GM18909 (cell line): ENCODE results near the gene RPE.

Experiments
- ATAC-seq: cut with Tn5 transposase; IDR thresholded peaks from one replicate; pipeline ENCODE4 v1.9.1; 2021; ENCODE audit warnings: mild to moderate bottlenecking; ENCODE audit not compliant: unreplicated experiment, poor library complexity

The RPE gene

DNA sequence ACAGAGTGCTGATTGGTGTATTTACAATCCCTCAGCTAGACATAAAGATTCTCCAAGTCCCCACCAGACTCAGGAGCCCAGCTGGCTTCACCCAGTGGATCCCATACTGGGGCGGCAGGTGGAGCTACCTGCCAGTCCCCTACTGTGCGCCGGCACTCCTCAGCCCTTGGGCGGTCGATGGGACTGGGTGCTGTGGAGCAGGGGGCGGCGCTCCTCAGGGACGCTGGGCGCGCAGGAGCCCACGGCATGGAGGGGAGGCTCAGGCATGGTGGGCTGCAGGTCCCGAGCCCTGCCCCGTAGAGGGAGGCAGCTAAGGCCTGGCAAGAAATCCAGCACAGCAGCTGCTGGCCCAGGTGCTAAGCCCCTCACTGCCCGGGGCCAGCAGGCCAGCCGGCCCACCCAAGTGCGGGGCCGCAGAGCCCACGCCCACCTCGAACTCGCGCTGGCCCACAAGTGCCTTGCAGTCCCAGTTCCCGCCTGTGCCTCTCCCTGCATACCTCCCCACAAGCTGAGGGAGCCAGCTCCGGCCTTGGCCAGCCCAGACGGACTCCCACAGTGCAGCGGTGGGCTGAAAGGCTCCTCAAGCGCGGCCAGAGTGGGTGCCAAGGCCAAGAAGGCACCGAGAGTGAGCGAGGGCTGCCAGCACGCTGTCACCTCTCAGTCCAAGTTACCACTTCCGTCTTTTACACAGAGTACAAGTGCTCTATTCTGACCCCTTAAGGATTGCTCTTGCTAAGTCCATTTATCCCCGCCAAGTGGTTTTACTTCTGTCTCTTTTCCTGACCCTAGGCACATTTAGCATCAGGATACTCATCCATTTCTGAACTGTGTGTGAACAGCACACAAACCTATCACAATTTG is 1.7 kb upstream of the RPE start:
- ATAC-seq, result no peak

DNA sequence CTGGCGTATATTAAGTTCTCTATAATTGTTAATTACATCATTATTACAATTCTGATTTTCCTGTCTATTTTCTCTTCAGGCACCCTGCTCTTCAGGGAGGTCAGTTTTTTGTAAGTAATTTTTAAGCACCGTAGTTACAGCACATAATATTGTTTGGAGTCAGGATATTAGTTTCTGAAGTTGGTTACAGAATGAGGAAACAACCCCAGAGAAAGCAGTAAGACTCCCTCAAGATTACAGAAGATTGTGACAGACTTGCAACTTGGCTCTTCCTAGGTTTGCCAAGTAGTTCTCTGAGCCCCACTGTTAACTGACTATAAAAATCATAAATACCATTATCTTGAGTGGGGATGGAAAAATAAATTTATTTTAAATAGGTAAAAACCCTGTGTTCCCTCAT is 921 bp downstream of the RPE start:
- ATAC-seq, result no peak

DNA sequence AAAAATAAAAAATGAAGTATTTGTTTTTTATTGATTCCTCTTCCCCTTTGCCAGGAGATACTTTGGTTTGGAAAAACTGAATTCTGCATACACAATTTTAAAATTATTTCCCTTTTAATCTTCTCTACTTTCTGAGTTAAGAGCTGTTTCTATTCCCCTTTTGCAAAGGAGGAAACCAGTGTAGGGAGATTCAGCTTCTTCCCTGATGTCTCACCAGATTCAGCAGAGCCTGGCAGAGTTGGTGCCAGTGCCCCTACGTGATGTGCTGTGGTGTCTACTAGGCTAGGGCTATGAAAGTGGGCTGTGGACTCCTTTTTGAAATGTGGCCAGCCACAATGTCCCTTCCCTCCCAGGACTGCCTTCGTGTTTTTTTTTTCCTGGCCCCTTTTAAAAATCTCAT is 2.4 kb downstream of the RPE start:
- ATAC-seq, result no peak

DNA sequence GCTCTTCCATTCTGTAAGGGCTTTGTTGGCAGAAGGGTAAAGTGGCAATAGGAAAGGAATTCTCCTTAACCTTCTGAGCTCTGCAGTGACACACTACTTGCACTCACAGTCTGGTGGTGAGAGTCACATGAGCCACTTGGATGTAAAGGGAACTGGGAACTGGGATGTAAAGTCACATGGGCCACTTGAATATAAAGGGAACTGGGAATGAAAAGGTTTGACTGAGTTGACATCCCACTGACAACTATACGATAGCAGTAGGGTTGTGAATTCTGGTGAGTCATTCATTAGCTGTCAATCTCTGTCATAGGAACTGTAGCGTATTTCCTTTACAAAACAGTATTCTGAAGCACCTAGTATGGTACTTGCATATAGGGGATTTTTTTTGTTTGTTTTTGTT is 5.5 kb downstream of the RPE start:
- ATAC-seq, result no peak

DNA sequence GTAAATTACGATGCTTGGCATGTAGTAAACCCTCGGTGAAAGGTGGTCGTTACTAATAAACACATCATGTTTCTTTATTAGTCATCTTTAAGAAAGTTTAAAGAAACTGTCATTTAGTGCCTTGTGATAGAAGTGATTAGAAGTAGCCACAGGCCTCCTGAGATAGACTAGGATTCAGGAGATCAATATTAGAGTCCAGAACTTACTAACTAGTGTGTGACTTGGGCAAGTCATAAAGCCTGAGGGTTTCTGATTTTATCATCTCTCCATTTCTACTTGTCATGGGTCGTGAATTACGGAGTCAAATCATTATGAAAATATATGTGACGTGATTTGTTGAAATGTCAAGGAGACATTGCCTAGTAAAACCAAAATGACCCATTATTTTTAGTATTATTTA is 6.7 kb downstream of the RPE start:
- no peak for ATAC-seq

DNA sequence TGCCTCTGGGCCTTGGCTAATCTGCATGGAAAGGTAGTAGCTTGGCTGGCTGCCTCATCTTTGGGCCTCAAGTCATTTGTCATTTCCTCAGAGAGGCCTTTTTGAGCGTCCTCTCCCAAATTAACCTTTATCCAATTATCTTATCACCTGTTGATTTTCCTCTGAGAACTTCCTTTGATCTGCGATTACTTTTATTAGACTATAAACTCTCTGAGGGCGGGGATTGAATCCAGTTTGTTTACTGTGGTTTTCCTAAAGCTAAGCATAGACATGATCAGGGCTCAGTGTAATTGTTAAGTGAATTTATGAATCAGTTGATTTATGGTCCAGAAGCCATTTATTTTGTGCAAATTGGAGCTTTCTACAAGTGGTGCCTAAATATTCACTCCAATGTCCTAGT is 7.5 kb downstream of the RPE start:
- ATAC-seq, result no peak

DNA sequence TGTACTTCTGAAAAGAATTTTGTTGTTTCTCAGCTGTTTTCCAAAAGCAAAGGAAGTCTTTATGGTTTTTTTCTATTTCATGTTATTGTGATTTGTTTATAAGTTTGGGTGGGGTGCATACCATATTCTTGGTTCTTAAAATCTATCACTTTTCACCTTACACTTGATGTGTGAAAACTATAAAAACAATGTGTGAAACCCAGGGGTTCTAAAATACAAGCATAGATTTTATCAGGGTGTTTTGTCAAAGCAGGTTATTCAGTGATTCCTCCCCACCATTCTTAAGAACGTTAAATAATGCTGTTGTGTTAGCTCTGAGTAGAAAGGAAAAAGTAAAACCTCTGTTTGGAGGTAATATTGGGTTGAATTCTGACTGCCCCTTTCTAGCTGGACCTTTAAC is 17.7 kb downstream of the RPE start:
- ATAC-seq, result no peak

DNA sequence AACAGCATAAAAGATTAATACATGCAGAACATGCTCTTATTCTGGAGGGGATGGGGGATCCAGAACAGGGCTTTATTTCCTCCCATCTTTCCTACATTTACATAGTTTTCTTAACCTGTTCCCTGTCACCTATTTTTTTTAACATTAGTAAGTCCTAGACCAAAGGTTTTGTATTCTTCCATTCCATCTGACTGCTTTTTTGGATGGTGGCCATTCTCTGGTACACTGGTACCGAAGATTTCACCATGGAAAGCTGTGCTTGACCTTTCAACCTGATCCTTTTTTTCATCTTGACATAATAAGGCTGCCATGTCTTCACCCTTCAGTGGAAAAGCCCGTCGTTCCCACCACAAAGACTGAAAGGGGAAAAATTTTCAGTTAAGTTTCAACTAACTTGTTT is 20.4 kb downstream of the RPE start:
- no peak for ATAC-seq

DNA sequence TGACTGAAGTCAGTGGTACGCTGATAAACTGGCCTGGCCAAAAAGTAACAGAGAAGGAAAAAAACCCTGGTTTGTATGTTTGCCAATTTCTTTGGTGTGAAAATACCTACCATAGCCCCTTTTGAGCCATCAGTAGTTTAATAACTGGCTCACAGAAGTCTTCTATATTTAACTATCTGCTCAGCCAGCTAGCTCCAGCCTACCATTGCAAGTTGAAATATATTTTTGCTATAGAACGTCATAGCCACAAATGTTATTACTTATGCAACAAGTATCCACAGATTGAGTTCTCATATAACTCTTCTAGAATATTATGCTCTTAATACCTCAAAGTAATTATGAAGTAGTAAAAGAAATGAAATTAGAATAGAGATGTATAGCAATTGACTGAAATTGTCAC is 25.2 kb downstream of the RPE start:
- no peak for ATAC-seq

DNA sequence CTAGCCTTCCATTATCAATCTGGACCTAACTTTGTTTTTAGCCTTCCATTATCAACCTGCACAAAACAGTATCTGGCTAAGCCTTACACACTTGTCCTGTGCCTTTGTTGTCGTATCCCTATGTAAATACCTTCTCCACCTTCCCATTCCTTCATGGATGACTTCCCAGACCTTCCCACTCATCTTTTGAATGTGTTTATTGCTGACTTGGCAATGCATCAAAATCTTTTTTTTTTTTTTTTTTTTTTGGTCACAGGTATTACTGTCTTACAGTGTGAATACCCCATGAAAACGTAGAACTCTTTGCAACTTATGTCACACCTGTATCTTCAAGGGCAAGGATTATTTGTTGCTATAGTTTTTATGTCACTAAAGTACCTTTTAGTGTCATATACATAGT is 25.7 kb downstream of the RPE start:
- ATAC-seq, result no peak

DNA sequence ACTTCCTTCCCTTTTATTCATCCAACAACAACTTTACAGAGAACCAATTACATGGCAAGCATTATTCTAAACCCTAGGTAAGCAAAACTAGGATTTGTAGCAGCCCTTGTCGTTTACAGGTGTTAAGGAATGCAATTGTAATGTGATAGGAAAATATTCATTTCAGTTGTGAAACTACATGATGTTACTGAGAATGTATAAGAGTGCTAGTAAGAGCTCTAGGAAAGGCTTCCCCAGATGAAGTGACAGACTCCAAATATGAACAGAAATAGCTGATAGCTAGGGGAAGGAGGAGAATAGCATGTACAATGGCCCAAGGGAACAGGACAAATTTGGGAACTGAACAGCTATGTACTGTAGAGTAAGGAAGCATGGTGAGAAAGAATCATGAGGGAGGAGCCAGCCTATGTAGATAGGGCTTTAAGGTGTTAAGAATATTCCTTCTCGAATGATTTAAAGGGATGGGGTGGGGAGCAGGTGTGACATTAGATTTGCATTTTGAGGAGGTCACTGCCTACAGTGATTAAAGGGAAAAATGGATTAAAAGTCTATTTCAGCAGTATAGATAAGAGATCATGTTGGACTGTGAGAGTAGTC is 31.7 kb downstream of the RPE start:
- no peak for ATAC-seq

DNA sequence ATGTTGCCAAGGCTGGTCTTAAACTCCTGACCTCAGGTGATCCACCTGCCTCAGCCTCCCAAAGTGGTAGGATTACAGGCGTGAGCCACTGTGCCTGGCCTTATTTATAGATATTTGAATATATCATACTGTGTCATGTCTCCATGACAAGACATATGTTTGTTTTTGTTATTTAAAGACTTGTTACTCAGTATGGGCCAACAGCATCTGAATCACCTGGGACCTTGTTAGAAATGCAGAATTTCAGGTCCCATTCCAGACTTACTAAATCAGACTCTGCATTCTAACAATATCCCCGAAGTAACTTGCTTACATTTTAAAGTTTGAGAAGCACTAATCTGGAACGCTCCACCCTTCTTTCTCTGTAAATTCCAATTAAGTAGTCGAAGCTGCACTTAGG is 33.2 kb downstream of the RPE start:
- ATAC-seq, result no peak

DNA sequence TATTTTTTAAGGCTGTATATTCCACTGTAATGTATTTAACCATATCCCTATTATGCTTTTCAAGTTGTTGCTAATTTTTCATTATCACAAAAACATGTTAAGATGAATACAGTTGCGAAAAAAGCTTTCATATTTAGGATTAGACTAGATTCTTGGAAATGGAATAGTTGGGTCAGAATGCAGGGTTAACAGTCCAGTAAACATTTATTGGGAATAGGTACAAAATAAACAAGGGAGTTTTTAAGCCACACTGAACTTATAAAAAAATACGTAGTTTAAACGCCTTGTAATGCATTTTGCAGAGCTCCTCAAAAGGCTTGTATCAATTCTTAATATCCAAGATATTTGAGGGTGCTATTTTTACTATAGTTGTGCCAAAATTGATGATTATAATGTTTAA is 35.6 kb downstream of the RPE start:
- ATAC-seq, result no peak

DNA sequence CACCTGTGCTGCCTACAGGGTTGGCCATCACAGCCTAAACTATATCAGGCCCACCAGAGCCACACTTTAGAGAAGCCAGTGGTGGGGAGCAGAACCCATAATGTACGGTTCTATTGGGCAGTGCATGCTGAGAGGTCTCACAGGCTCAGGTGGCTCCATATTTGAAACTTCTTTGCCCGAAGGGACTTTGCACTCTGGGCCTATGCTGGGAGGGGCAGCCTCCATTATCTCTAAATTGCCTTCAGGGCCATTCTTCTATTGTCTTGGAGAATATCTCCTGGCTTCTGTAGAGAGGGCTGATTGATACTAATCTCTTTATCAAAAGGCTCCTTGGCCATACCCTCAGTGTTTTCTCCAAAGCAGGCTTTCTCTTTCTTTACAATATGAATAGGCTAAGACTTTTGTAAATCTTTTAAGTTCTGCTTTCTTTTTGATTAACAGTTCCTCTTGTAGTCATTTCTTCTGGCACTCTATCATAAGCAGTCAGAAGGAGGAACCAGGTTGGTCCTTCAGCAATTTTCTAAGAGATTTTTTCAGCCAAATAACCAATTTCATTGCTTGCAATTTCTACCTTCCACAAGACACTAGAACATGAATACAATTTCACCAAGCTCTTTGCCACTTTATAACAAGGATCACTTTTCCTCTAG is 44.5 kb downstream of the RPE start:
- ATAC-seq, result no peak

DNA sequence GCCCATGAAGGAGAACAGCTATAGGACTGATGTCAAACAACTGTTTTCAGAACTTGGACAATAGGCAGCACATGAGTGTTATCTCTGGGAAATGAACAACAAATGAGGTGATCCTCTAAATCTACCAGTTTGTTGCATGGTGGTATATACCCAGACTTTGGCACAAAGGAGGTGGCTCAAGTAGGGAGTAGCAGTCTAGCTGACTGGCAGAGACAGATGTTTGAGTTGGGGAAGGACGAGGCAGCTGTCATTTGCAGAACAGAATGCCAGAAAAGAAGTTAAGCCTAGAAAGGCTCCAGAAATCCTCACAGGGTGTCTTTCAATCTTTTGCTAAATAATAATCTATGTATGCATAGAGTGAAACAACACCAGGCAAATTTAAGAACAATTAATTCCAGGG is 47.4 kb downstream of the RPE start:
- no peak for ATAC-seq

DNA sequence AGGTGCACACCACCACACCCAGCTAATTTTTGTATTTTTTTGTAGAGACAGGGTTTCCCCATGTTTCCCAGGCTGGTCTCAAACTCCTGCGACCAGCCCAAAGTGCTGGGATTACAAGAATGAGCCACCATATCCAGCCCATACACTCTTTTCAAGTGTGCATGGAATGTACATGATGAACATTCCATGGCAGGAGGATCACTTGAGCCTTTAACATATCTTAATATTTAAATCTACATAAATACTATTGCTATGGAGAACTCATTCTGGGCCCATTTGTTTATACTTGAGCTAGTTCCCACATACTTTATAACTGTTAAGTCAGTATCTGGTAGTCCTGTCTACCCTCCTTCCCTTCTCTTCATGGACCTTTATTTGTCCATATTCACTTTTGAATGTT is 48.4 kb downstream of the RPE start:
- no peak for ATAC-seq

DNA sequence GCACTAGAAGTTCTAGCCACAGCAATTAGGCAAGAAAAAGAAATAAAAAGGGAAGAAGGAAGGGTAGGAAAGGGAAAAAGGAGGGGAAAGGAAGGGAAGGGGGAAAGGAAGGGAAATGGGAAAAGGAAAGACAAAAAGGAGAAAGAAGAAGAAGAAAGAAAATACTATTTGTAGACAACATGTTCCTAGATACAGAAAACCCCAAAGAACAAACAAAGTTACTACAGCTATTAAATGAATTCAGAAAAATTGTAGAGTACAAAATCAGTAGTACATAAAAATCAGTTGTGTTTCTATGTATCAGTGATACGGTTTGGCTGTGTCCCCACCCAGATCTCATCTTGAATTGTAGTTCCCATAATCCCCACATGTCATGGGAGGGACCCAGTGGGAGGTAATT is 52.3 kb downstream of the RPE start:
- no peak for ATAC-seq

DNA sequence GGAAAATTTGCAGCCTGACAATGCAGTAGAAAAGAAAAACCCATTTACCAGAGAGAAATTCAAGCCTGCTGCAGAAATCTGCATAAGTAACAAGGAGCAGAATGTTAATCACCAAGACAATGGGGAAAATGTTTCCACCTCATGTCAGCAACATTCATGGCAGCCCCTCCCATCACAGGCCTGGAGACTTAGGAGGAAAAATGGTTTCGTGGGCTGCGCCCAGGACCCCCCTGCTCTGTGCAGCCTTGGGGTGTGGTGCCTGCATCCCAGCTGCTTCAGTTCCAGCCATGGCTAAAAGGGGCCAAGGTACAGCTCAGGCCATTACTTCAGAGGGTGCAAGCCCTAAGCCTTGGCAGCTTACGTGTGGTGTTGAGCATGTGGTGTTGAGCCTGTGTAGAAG is 53.4 kb downstream of the RPE start:
- no peak for ATAC-seq

DNA sequence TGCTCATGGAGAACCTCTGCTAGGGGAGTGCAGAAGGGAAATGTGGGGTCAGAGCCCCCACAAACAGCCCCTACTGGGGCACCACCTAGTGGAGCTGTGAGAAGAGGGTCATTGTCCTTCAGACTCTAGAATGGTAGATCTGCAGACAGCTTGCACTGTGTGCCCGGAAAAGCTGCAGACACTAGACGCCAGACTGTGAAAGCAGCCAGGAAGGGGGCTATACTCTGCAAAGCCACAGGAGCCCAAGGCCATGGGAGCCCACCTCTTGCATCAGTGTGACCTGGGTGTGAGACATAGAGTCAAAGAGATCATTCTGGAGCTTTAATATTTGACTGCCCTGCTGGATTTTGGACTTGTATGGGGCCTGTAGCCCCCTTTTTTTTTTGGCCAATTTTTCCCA is 60.9 kb downstream of the RPE start:
- ATAC-seq, result no peak
